GM03348 (cell line): ENCODE results near the gene NAV2.
"Not testable (repeated sequence)": the region's sequence is repeated elsewhere in the genome, so short reads cannot be mapped to it uniquely, and the experiment has no call there.

ENCODE experiments used
- DNase-seq: peaks from one replicate; pipeline ENCODE4 v3.0.0; 2012; ENCODE audit warnings: low spot score

Gene NAV2

GRCh38 chr11:20056109-20056949, 343.7 kb downstream of the NAV2 start:
- DNase-seq = no peak

GRCh38 chr11:20056950-20057943, 344.6 kb downstream of the NAV2 start:
- DNase-seq = peak; percentile 13

DNA sequence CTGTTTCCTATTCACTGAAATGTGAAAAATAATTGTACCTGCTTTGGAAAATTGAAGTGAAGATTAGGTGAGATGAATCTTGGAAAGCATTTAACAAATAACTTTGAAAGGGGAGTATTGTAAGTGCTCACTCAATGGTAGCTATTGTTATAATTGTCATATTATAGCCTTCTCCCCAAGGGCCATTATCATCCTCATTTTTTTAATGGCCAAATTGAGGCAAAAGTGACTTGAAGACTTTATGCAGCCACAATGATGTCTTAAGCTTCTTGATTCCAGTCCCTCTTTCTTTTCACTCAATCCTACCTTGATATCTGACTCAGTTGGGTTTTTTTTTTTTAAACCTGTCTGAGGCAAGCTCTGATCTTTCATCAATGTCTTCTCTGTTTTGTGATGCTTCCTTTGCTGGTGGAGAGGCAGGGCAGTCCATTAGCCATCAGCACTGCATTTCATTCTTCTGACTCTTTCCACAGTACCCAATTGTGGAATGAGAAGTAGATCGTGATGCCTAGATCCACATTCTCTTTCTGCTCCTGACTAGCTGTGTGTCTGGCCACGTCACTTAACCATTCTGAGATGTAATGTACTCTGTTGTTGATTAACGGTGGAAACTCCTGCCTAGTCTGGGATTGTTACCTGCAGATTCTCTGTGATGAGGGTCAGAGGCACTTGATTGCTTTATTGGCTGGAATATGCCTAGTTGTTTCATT, 346.3 kb downstream of the NAV2 start:
- no peak for DNase-seq

GRCh38 chr11:20059587-20060021, 347.0 kb downstream of the NAV2 start:
- no peak for DNase-seq

DNA sequence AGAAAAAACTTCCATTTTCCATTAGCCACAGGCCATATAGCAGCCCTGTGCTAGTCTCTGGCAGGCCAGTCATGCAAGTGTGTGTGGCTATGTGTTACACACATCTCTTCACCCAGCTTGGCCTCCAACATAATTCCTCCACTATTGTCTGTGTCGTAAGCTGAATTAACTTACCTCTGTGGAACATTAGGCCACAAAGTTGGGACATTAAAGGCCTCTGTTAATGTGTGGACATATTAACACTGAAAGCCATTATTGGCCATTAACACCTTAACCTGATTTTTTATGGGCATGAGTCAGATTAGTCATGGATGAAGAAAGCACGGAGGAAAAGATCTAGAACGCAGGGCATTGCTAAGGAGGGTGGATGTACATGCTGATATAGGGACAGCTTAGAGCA, 347.5 kb downstream of the NAV2 start:
- no peak for DNase-seq

GRCh38 chr11:20060647-20061205, 348.1 kb downstream of the NAV2 start:
- DNase-seq = no peak

GRCh38 chr11:20061776-20062175, 349.1 kb downstream of the NAV2 start:
- no peak for DNase-seq

DNA sequence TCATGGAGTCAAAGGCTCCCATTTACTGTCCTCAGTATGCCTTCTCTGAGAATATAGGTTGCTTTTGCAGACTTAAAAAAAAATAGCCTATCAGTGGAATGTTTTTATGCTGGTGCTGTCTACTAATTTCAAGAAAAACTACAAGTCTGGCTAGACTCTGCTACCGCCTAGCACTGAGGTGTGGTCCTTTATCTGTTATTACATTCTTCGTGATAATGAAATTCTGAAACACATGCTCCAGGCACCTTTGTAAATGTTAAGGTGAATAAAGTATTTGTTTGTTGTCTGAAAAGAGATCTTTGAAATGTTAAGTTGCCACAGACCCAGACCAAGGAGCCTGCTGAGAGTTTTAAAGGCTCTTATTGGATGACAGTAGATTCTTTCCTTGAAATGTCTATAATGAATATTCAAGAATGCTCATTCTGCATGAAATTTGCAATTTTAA, 352.3 kb downstream of the NAV2 start:
- no peak for DNase-seq

DNA sequence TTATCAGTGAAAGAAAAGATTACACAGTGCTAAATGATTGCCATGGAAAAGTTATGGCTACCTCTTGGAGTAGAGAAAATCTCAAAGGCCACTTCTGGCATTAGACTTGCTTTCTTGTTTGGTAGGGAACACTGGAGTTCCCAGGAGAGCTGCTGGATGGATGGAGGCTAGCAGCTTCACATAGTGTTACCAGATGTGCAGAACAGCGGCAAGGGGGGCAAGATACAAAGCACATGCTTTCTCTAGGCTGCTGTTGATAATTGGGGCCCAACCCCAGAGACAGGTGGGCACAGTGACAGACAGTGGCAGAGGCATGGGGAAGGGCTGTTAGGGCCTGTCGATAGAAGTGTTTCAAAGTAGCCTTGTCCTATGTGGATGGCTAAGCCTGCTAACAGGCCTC, 352.8 kb downstream of the NAV2 start:
- DNase-seq = no peak

DNA sequence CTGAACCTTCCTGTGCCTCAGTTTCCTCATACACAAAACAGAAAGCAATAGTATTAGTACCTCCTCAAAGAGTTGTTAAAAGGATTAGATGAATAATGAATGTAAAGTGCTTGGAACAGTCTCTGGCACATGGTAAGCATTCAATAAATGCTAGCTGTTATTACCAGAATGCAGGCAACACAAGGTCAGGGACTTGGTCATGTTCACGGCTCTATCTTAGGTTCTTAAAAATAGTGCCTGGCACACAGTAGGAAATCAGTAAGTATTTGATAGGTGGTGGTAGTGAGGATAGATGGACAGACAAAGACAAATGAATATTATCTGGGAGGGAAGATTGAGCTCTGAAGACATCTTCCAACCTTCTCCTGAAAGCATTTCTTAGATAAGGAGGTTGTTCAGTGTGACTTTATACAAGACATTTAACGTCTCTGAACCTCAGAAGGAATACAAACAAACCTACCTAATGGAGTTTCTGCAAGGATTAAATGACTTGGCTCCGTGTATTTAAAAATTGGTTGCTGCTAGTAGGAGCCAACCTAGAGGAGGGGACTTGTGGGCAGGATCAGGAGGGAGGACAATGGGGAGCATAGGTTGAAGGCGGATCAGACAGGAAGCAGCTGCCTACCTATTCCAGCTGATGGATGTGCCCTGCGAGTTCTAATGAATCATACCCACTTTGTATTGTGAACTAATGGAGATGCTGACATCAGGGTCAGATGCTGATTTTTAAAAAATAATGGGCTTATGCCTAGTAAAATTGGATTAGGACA, 353.6 kb downstream of the NAV2 start:
- DNase-seq = no peak

- DNase-seq = no peak
Measured at GRCh38 chr11:20066783-20067156, 354.1 kb downstream of the NAV2 start.

DNA sequence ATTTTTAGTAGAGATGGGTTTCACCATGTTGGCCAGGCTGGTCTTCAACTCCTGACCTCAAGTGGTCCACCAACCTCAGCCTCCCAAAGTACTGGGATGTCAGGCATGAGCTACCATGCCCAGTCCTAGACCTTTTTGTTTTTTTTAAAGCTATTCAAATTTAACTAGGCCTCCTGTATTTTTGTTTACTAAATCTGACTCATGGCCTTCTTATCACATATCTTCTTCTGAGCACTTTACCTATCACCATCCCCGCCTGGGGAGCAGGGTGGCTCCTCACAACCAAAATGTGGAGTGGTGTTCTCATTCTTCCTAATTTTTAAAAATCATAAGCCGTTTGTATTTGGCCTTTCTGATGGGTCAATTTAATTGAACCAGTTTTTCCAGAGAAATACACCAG, 355.0 kb downstream of the NAV2 start:
- DNase-seq = no peak

DNA sequence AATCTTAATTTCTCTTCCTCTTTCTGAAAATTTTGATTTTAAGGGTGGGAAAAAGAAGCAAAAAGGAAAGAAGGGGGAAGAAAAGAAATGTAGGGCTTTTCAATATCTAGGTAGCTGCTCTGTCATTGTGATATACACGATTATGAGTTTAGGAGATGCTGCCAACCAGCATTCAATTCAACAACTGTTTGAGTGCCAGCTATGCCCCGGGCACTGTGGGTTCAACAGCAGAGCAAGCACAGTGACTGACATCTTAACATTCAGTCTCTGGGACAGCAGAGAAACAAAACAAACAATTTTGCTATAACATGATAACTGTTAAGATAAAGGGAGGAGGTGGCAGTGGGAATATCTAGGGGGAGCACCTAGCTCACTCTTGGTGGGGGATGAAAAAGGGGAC, 356.1 kb downstream of the NAV2 start:
- no peak for DNase-seq

- no peak for DNase-seq
Measured at GRCh38 chr11:20070459-20070858, 357.8 kb downstream of the NAV2 start.

DNA sequence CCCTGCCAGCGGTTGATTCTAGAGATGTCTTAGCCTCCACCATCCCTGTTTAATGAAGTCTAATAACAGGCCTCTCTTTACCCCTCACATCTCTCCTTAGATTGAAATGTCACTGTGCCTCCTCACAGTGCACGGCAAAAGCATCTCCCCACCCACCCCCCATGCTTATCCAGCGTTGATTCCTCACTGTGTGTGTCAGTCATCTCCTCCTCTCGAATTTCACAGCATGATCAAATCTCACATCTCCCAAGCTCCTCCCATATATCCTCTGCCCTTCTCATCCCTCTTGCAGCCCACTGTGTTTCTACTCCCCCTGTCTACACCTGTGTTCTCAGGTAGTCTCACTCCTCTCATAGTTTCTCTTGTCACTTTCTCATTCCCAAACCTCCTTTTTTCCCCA, 363.0 kb downstream of the NAV2 start:
- DNase-seq = no peak

- DNase-seq = no peak
Measured at GRCh38 chr11:20078846-20079245, 366.2 kb downstream of the NAV2 start.

DNA sequence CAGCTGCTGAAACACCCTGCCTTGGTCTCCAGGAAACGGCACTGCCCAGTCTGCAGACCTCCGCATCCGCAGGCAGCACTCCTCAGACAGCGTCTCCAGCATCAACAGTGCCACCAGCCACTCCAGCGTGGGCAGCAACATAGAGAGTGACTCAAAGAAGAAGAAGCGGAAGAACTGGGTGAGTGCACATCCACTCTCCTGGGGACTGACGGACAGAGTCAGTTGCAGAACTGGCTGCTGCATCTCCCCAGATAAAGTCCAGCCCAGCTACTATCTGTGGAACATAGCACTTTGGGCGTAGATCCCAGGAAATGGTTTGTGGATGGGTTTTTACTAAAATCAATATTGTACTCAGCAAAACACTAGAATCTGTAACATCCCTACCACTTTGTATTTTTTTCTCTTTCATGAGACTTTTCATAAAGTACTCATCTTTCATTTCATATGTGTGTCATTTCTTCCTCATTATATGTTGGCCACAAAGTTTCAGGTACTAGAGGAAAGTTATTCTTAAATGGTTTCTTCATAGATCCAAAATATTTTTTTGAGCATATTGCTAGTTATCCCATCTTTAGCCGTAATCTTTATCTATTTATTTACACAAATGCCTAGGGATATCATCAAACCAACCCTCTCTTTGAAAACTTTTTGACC, 367.5 kb downstream of the NAV2 start:
- no peak for DNase-seq

DNA sequence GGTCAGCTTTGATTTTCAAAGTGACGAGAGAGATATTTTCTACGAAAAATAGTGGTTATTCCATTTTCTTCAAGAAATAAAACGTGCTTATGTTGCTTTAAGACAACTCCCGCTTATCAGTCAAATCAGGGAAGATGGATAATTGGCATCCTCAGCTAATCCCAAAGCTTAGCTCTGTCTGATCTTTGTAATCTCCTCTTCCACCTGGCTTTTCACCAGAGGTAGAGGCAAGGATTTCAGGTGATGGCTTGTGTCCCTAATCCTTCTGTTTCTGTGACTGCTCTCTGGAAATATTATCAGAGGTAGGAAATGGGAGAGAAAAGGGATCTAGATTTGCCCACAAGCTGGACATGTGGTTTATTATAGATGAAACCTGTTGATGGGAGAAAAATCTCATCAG, 368.7 kb downstream of the NAV2 start:
- DNase-seq = no peak

- DNase-seq = not testable (repeated sequence)
Measured at GRCh38 chr11:20083877-20084276, 371.2 kb downstream of the NAV2 start.
